PC-3 (cell line): ENCODE data around the gene BORCS5.

Source experiments
- CTCF ChIP-seq: fragments of 300-600 bp; sonication (generic); conservative IDR thresholded peaks from 2 replicates; pipeline ENCODE4 v1.5.1; 2017; ENCODE audit warnings: antibody characterized with exemption, low read depth, mild to moderate bottlenecking, low read length
- EZH2phosphoT487 ChIP-seq: fragments of 300-600 bp; sonication (generic); IDR thresholded peaks from 2 replicates; pipeline ENCODE4 v1.6.1; 2018; ENCODE audit warnings: mild to moderate bottlenecking, antibody characterized with exemption, low read length, borderline replicate concordance

GRCh38 chr12:12404297-12404696 lies 47.4 kb downstream of the BORCS5 start:
- no peak for TF ChIP-seq CTCF
- no peak for TF ChIP-seq EZH2phosphoT487
